K562 (cell line): ENCODE data around the gene F12. TPM values are rescaled to one million over a fixed set of nuclear protein-coding genes. Genes with fewer than 3 reads are reported as not detected.

Experiments
- BACH1 ChIP-seq: fragments of 200-800 bp; sonication (Bioruptor generic); IDR thresholded peaks from 2 replicates; pipeline ENCODE4 v1.6.1; 2016; ENCODE audit warnings: missing genetic modification characterization, missing compliant biosample characterization
- KDM5B ChIP-seq: fragments of 200-600 bp; sonication (generic); IDR thresholded peaks from 2 replicates; pipeline ENCODE4 v1.6.1; 2012; ENCODE audit warnings: low read depth, mild to moderate bottlenecking, moderate library complexity, low read length, control low read depth, inconsistent platforms; ENCODE audit not compliant: insufficient replicate concordance
- ZNF444 ChIP-seq: fragments of 250-450 bp; sonication (Bioruptor Pico); IDR thresholded peaks from 2 replicates; pipeline ENCODE4 v1.4.0; 2020; ENCODE audit warnings: mild to moderate bottlenecking, moderate library complexity
- ZNF79 ChIP-seq: fragments of 250-450 bp; sonication (Bioruptor Pico); IDR thresholded peaks from 2 replicates; pipeline ENCODE4 v1.4.0; 2020; ENCODE audit warnings: low read depth, mild to moderate bottlenecking, moderate library complexity
- polyA plus RNA-seq, 8 experiments: library from polyadenylated mRNA; depleted of rRNA in 4 of 8; stranded (reverse) in 5 of 8; unstranded in 3 of 8; fragments of >200 nt; fragmentation: Nextera tagmentation in 2 of 8; fragmentation: Illumina TruSeq in 1 of 8; extraction: Ambion mirVana in 2 of 8; extraction: Trizol in 1 of 8; gene quantifications; 2 replicates each; pipeline versions ENCODE4 v1.2.1 to v1.2.3, GENCODE V29; 2011 to 2014; ENCODE audit warnings: inconsistent platforms in 1 of 8, missing spikeins in 1 of 8
- total RNA-seq, 7 experiments: library from RNA; depleted of rRNA in 6 of 7; stranded (reverse); fragments of >200 nt in 6 of 7; fragmentation: Illumina TruSeq in 2 of 7; extraction: Trizol in 2 of 7; gene quantifications; 2 replicates each; pipeline versions ENCODE4 v1.2.1 to v1.2.3, GENCODE V29; 2011 to 2021; ENCODE audit warnings: low replicate concordance in 1 of 7
- TF ChIP-seq, protein P1 (sequence below): sonication (generic); formaldehyde crosslinking; IDR thresholded peaks from 2 replicates; pipeline ENCODE4 v1.8.0; 2022; ENCODE audit warnings: mild to moderate bottlenecking, missing genetic modification reagents
- TF ChIP-seq, protein P2 (sequence below), 2 experiments: fragments of 450-650 bp in 1 of 2; IDR thresholded peaks; 2 replicates each; pipeline ENCODE4 v1.6.1; 2011 to 2017; ENCODE audit warnings: low read depth in 2 of 2, antibody characterized with exemption in 1 of 2, borderline replicate concordance in 1 of 2, low read length in 1 of 2, mild to moderate bottlenecking in 1 of 2, mixed read lengths in 1 of 2; ENCODE audit not compliant: control insufficient read depth in 1 of 2

The F12 gene
- total and polyA plus RNA-seq, 9 of the 15 experiments (the other 6 are each of a cell fraction or from before 2014, with no cell fraction given), result 0.59 to 18.3 (median 3.6) TPM

DNA sequence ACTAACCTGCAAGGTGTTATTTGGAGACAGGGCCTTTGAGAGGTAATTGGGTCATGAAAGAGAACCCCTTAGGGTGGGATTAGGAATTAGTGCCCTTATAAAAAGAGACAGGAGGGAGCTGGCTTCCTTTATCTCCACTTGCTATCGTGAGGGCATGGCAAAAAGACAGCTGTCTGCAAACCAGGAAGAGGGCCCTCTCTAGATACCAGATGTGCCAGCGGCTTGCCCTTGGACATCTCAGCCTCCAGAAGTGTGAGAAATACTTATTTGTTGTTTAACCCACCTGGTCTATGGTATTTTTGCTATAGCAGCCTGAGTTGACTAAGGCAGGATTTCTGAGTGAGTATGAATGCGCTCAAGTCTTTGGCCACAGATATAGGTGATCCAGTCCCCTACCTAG is 52.6 kb downstream of the F12 start (continued):
- TF ChIP-seq, protein P1, sequence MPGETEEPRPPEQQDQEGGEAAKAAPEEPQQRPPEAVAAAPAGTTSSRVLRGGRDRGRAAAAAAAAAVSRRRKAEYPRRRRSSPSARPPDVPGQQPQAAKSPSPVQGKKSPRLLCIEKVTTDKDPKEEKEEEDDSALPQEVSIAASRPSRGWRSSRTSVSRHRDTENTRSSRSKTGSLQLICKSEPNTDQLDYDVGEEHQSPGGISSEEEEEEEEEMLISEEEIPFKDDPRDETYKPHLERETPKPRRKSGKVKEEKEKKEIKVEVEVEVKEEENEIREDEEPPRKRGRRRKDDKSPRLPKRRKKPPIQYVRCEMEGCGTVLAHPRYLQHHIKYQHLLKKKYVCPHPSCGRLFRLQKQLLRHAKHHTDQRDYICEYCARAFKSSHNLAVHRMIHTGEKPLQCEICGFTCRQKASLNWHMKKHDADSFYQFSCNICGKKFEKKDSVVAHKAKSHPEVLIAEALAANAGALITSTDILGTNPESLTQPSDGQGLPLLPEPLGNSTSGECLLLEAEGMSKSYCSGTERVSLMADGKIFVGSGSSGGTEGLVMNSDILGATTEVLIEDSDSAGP, result no peak
- TF ChIP-seq, protein P2, sequence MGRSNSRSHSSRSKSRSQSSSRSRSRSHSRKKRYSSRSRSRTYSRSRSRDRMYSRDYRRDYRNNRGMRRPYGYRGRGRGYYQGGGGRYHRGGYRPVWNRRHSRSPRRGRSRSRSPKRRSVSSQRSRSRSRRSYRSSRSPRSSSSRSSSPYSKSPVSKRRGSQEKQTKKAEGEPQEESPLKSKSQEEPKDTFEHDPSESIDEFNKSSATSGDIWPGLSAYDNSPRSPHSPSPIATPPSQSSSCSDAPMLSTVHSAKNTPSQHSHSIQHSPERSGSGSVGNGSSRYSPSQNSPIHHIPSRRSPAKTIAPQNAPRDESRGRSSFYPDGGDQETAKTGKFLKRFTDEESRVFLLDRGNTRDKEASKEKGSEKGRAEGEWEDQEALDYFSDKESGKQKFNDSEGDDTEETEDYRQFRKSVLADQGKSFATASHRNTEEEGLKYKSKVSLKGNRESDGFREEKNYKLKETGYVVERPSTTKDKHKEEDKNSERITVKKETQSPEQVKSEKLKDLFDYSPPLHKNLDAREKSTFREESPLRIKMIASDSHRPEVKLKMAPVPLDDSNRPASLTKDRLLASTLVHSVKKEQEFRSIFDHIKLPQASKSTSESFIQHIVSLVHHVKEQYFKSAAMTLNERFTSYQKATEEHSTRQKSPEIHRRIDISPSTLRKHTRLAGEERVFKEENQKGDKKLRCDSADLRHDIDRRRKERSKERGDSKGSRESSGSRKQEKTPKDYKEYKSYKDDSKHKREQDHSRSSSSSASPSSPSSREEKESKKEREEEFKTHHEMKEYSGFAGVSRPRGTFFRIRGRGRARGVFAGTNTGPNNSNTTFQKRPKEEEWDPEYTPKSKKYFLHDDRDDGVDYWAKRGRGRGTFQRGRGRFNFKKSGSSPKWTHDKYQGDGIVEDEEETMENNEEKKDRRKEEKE (IDR thresholded peaks at IDR 0.05; ENCODE audit: borderline replicate concordance in 1 of 2, control insufficient read depth in 1 of 2, low read depth in 2 of 2, low read length in 1 of 2), result no peak
- TF ChIP-seq BACH1 (tag) (no peak), ZNF79 (CRISPR knock-in tag) (no peak), ZNF444 (CRISPR knock-in tag) (no peak), KDM5B (no peak)
- TF ChIP-seq, all 486 proteins: peak for 0
